ENCODE data around the gene SLC5A1. TPM values are rescaled to one million over a fixed set of nuclear protein-coding genes. Genes with fewer than 3 reads are reported as not detected.

The SLC5A1 gene
- total RNA-seq, 2 experiments from 2014 or later, result not detected

- ChIA-PET POLR2A (no interaction called here), CTCF (no interaction called here)
- Mint-ChIP-seq H3K4me3 (no peak overlapping the region), H3K27ac (no peak overlapping the region), H3K9me3 (ENCODE audit: insufficient read depth) (no peaks in the 10 kb centered on the region), H3K27me3 (ENCODE audit: low read depth) (peaks cover 6% of the 10 kb centered on the region), H3K4me1 (ENCODE audit: low read depth) (no peaks in the 10 kb centered on the region), H3K36me3 (ENCODE audit: low read depth) (no peaks in the 10 kb centered on the region)
- no peak for DNase-seq
- no peak for ATAC-seq
Observed at GRCh38 chr22:32030518-32031247, 12.4 kb upstream of the SLC5A1 start.

GRCh38 chr22:32031466-32031865, 11.6 kb upstream of the SLC5A1 start:
- CTCF ChIA-PET, result interaction anchor here (0.9 to 1.2 kb wide), 2 partner anchors 10 to 61 kb away, joined by 3 read pairs; no protein-coding TSS in a partner anchor
- H3K4me1 Mint-ChIP-seq (ENCODE audit: low read depth), result no peaks in the 10 kb centered on the region
- no peak overlapping the region for H3K27ac Mint-ChIP-seq
- no peak for ATAC-seq
- H3K27me3 Mint-ChIP-seq (ENCODE audit: low read depth), result peaks cover 4% of the 10 kb centered on the region
- POLR2A ChIA-PET, result no interaction called here
- DNase-seq, result no peak
- no peaks in the 10 kb centered on the region for H3K9me3 Mint-ChIP-seq (ENCODE audit: insufficient read depth)
- no peaks in the 10 kb centered on the region for H3K36me3 Mint-ChIP-seq (ENCODE audit: low read depth)
- H3K4me3 Mint-ChIP-seq, result no peak overlapping the region

GRCh38 chr22:32034275-32034674, 8.8 kb upstream of the SLC5A1 start:
- no peaks in the 10 kb centered on the region for H3K4me1 Mint-ChIP-seq (ENCODE audit: low read depth)

GRCh38 chr22:32037236-32037635, 5.8 kb upstream of the SLC5A1 start:
- POLR2A ChIA-PET, result no interaction called here
- Mint-ChIP-seq H3K9me3 (ENCODE audit: insufficient read depth) (no peaks in the 10 kb centered on the region), H3K36me3 (ENCODE audit: low read depth) (no peaks in the 10 kb centered on the region), H3K27ac (no peak overlapping the region), H3K4me1 (ENCODE audit: low read depth) (no peaks in the 10 kb centered on the region), H3K4me3 (no peak overlapping the region), H3K27me3 (ENCODE audit: low read depth) (peaks cover 36% of the 10 kb centered on the region)
- DNase-seq (no peak), ATAC-seq (no peak)
- CTCF ChIA-PET, result no interaction called here

More at GRCh38 chr22:32034275-32034674, 8.8 kb upstream of the SLC5A1 start:
- no peak for DNase-seq
- Mint-ChIP-seq H3K27ac (no peak overlapping the region), H3K27me3 (ENCODE audit: low read depth) (peaks cover 19% of the 10 kb centered on the region), H3K4me3 (no peak overlapping the region), H3K9me3 (ENCODE audit: insufficient read depth) (no peaks in the 10 kb centered on the region), H3K36me3 (ENCODE audit: low read depth) (no peaks in the 10 kb centered on the region)
- CTCF ChIA-PET, result no interaction called here
- ATAC-seq, result no peak
- POLR2A ChIA-PET, result no interaction called here

- ChIA-PET CTCF (no interaction called here), POLR2A (no interaction called here)
- DNase-seq (no peak), ATAC-seq (no peak)
- Mint-ChIP-seq H3K36me3 (ENCODE audit: low read depth) (no peaks in the 10 kb centered on the region), H3K27me3 (ENCODE audit: low read depth) (peaks cover 59% of the 10 kb centered on the region), H3K27ac (no peak overlapping the region), H3K4me3 (no peak overlapping the region), H3K4me1 (ENCODE audit: low read depth) (no peaks in the 10 kb centered on the region), H3K9me3 (ENCODE audit: insufficient read depth) (no peaks in the 10 kb centered on the region)
Observed at GRCh38 chr22:32040324-32040904, 2.6 kb upstream of the SLC5A1 start.

- CTCF ChIA-PET, result no interaction called here
- Mint-ChIP-seq H3K4me3 (no peak overlapping the region), H3K36me3 (ENCODE audit: low read depth) (no peaks in the 10 kb centered on the region), H3K4me1 (ENCODE audit: low read depth) (no peaks in the 10 kb centered on the region), H3K27me3 (ENCODE audit: low read depth) (peaks cover 75% of the 10 kb centered on the region), H3K9me3 (ENCODE audit: insufficient read depth) (no peaks in the 10 kb centered on the region), H3K27ac (no peak overlapping the region)
- ATAC-seq (no peak), DNase-seq (no peak)
- POLR2A ChIA-PET, result no interaction called here
Observed at GRCh38 chr22:32043391-32043790, 330 bp downstream of the SLC5A1 start.

GRCh38 chr22:32044477-32044876, 1.4 kb downstream of the SLC5A1 start:
- ATAC-seq (no peak), DNase-seq (no peak)
- Mint-ChIP-seq H3K36me3 (ENCODE audit: low read depth) (no peaks in the 10 kb centered on the region), H3K9me3 (ENCODE audit: insufficient read depth) (no peaks in the 10 kb centered on the region), H3K27ac (no peak overlapping the region), H3K4me1 (ENCODE audit: low read depth) (no peaks in the 10 kb centered on the region), H3K4me3 (no peak overlapping the region), H3K27me3 (ENCODE audit: low read depth) (peaks cover 70% of the 10 kb centered on the region)
- POLR2A ChIA-PET, result no interaction called here
- CTCF ChIA-PET, result no interaction called here

GRCh38 chr22:32044913-32045312, 1.9 kb downstream of the SLC5A1 start:
- DNase-seq, result no peak
- ChIA-PET CTCF (no interaction called here), POLR2A (no interaction called here)

GRCh38 chr22:32048069-32048468, 5.0 kb downstream of the SLC5A1 start:
- Mint-ChIP-seq H3K9me3 (ENCODE audit: insufficient read depth) (no peaks in the 10 kb centered on the region), H3K4me1 (ENCODE audit: low read depth) (peaks cover 9% of the 10 kb centered on the region), H3K27ac (no peak overlapping the region), H3K27me3 (ENCODE audit: low read depth) (peaks cover 67% of the 10 kb centered on the region), H3K36me3 (ENCODE audit: low read depth) (no peaks in the 10 kb centered on the region), H3K4me3 (no peak overlapping the region)
- DNase-seq (no peak), ATAC-seq (no peak)
- ChIA-PET POLR2A (no interaction called here), CTCF (no interaction called here)

More at GRCh38 chr22:32044913-32045312, 1.9 kb downstream of the SLC5A1 start:
- no peak overlapping the region for H3K4me3 Mint-ChIP-seq
- no peaks in the 10 kb centered on the region for H3K9me3 Mint-ChIP-seq (ENCODE audit: insufficient read depth)
- no peaks in the 10 kb centered on the region for H3K36me3 Mint-ChIP-seq (ENCODE audit: low read depth)
- ATAC-seq, result no peak
- no peaks in the 10 kb centered on the region for H3K4me1 Mint-ChIP-seq (ENCODE audit: low read depth)
- H3K27me3 Mint-ChIP-seq (ENCODE audit: low read depth), result peaks cover 73% of the 10 kb centered on the region
- no peak overlapping the region for H3K27ac Mint-ChIP-seq

GRCh38 chr22:32050678-32051515, 7.8 kb downstream of the SLC5A1 start:
- POLR2A ChIA-PET, result no interaction called here
- Mint-ChIP-seq H3K36me3 (ENCODE audit: low read depth) (no peaks in the 10 kb centered on the region), H3K27me3 (ENCODE audit: low read depth) (peaks cover 53% of the 10 kb centered on the region), H3K9me3 (ENCODE audit: insufficient read depth) (no peaks in the 10 kb centered on the region), H3K27ac (peak overlapping the region; percentile 27), H3K4me3 (no peak overlapping the region), H3K4me1 (ENCODE audit: low read depth) (peaks cover 9% of the 10 kb centered on the region)
- ATAC-seq (peak; percentile 76), DNase-seq (peak; percentile 62)
- CTCF ChIA-PET, result interaction anchor here (1.0 to 2.2 kb wide), 3 partner anchors 80 to 389 kb away, joined by 3 to 6 read pairs (median 3); partner anchors contain the start of gene PISD

GRCh38 chr22:32052244-32052643, 9.2 kb downstream of the SLC5A1 start:
- peaks cover 42% of the 10 kb centered on the region for H3K27me3 Mint-ChIP-seq (ENCODE audit: low read depth)
- ChIA-PET CTCF (no interaction called here), POLR2A (no interaction called here)
- H3K27ac Mint-ChIP-seq, result no peak overlapping the region
- H3K4me1 Mint-ChIP-seq (ENCODE audit: low read depth), result peaks cover 9% of the 10 kb centered on the region
- no peaks in the 10 kb centered on the region for H3K9me3 Mint-ChIP-seq (ENCODE audit: insufficient read depth)
- no peaks in the 10 kb centered on the region for H3K36me3 Mint-ChIP-seq (ENCODE audit: low read depth)
- ATAC-seq, result no peak
- no peak for DNase-seq
- no peak overlapping the region for H3K4me3 Mint-ChIP-seq
